ENCODE measurements around the gene B3GAT3.
"Not testable (repeated sequence)": the region's sequence is repeated elsewhere in the genome, so short reads cannot be mapped to it uniquely, and the experiment has no call there.

Gene B3GAT3

GRCh38 chr11:62603776-62604299, 17.9 kb downstream of the B3GAT3 start:
- DNase-seq: no peak

- DNase-seq: no peak
Observed at GRCh38 chr11:62603072-62603408, 18.7 kb downstream of the B3GAT3 start.

GRCh38 chr11:62602141-62603071, 19.4 kb downstream of the B3GAT3 start:
- peak; percentile 62 for DNase-seq

GRCh38 chr11:62601372-62602140, 20.2 kb downstream of the B3GAT3 start, which contains the start of gene MTA2:
TSS of gene MTA2 (minus strand) at chr11:62601865. CDS start at chr11:62601450, 415 bp downstream.
- peak; percentile 98 for DNase-seq

GRCh38 chr11:62601122-62601371, 20.7 kb downstream of the B3GAT3 start:
- DNase-seq: no peak

- no peak for DNase-seq
Observed at GRCh38 chr11:62600367-62601121, 21.2 kb downstream of the B3GAT3 start.

- no peak for DNase-seq
Observed at GRCh38 chr11:62599901-62600300, 21.9 kb downstream of the B3GAT3 start.

GRCh38 chr11:62599069-62599696, 22.6 kb downstream of the B3GAT3 start:
- DNase-seq: peak; percentile 97

- DNase-seq: no peak
Observed at GRCh38 chr11:62595124-62595523, 26.7 kb downstream of the B3GAT3 start.

GRCh38 chr11:62593434-62594044, 28.2 kb downstream of the B3GAT3 start:
- peak; percentile 63 for DNase-seq

- no peak for DNase-seq
Observed at GRCh38 chr11:62592989-62593421, 28.8 kb downstream of the B3GAT3 start.

- no peak for DNase-seq
Observed at GRCh38 chr11:62592146-62592815, 29.5 kb downstream of the B3GAT3 start.

GRCh38 chr11:62591448-62592145, 30.2 kb downstream of the B3GAT3 start, which contains the start of gene TUT1:
TSS of gene TUT1 (minus strand) at chr11:62591523. CDS start at chr11:62591485, 38 bp downstream.
- peak; percentile 99 for DNase-seq

GRCh38 chr11:62588966-62589637, 32.7 kb downstream of the B3GAT3 start:
- DNase-seq: no peak

GRCh38 chr11:62585356-62585755, 36.4 kb downstream of the B3GAT3 start:
- DNase-seq: not testable (repeated sequence)

GRCh38 chr11:62581735-62582134, 40.1 kb downstream of the B3GAT3 start:
- DNase-seq: not testable (repeated sequence)

GRCh38 chr11:62580959-62581715, 40.6 kb downstream of the B3GAT3 start:
- no peak for DNase-seq

- no peak for DNase-seq
Observed at GRCh38 chr11:62579252-62579651, 42.5 kb downstream of the B3GAT3 start.

GRCh38 chr11:62578541-62578940, 43.2 kb downstream of the B3GAT3 start:
- no peak for DNase-seq

Data from COR-L47 (cell line).